KMS-11 (cell line): Measurements from ENCODE around the gene GYG2.

ENCODE experiments used
- H2AFZ ChIP-seq: fragments of 200-600 bp; sonication (generic); 2 replicates; pipeline ENCODE4 v1.6.1; 2016; ENCODE audit warnings: antibody characterized with exemption, mixed run types, low read depth
- H3K27ac ChIP-seq: fragments of 200-600 bp; sonication (generic); 2 replicates; pipeline ENCODE4 v1.6.1; 2016; ENCODE audit warnings: mild to moderate bottlenecking, mixed run types
- H3K27me3 ChIP-seq: fragments of 200-600 bp; sonication (generic); 2 replicates; pipeline ENCODE4 v1.6.1; 2017; ENCODE audit warnings: mild to moderate bottlenecking, low read depth, mixed run types, moderate library complexity; ENCODE audit not compliant: insufficient read depth
- H3K36me3 ChIP-seq: fragments of 200-600 bp; sonication (generic); 2 replicates; pipeline ENCODE4 v1.6.1; 2017; ENCODE audit warnings: mild to moderate bottlenecking, mixed run types; ENCODE audit not compliant: insufficient read depth
- H3K4me1 ChIP-seq: fragments of 200-600 bp; sonication (generic); 2 replicates; pipeline ENCODE4 v1.6.1; 2016; ENCODE audit warnings: mild to moderate bottlenecking, low read depth, mixed run types; ENCODE audit not compliant: poor library complexity, severe bottlenecking
- H3K4me2 ChIP-seq: fragments of 200-600 bp; sonication (generic); 2 replicates; pipeline ENCODE4 v1.7.0; 2016; ENCODE audit warnings: mild to moderate bottlenecking, mixed run types
- H3K4me3 ChIP-seq: fragments of 200-600 bp; sonication (generic); IDR thresholded peaks from 2 replicates; pipeline ENCODE4 v1.6.1; 2017; ENCODE audit warnings: low read depth, low read length, mixed read lengths; ENCODE audit not compliant: insufficient read depth
- H3K79me2 ChIP-seq: fragments of 200-600 bp; sonication (generic); 2 replicates; pipeline ENCODE4 v1.6.1; 2016; ENCODE audit warnings: low read depth, mixed run types; ENCODE audit not compliant: insufficient read depth
- H3K9ac ChIP-seq: fragments of 200-600 bp; sonication (generic); 2 replicates; pipeline ENCODE4 v1.6.1; 2016; ENCODE audit warnings: mild to moderate bottlenecking, mixed run types
- H4K20me1 ChIP-seq: fragments of 200-600 bp; sonication (generic); 2 replicates; pipeline ENCODE4 v1.6.1; 2016; ENCODE audit warnings: mild to moderate bottlenecking, mixed run types; ENCODE audit not compliant: insufficient read depth
- CTCF ChIP-seq: fragments of 200-600 bp; sonication (generic); conservative IDR thresholded peaks from 2 replicates; pipeline ENCODE4 v1.6.1; 2017; ENCODE audit warnings: low read depth, mild to moderate bottlenecking, antibody characterized with exemption, low read length, moderate library complexity, mixed read lengths

Gene GYG2

GRCh38 chrX:2782778-2783177 lies 46.0 kb upstream of the GYG2 start:
- no peaks in the 10 kb centered on the region for H3K4me1 ChIP-seq
- H3K9ac ChIP-seq, result no peak overlapping the region
- H3K27ac ChIP-seq, result no peak overlapping the region
- no peak overlapping the region for H3K4me3 ChIP-seq
- H4K20me1 ChIP-seq, result no peaks in the 10 kb centered on the region
- H2AFZ ChIP-seq, result no peak overlapping the region
- TF ChIP-seq CTCF, result no peak
- no peaks in the 10 kb centered on the region for H3K27me3 ChIP-seq
- no peaks in the 10 kb centered on the region for H3K79me2 ChIP-seq
- H3K36me3 ChIP-seq, result no peaks in the 10 kb centered on the region
- H3K4me2 ChIP-seq, result no peak overlapping the region

GRCh38 chrX:2784026-2784425 lies 44.7 kb upstream of the GYG2 start:
- H3K4me2 ChIP-seq, result no peak overlapping the region
- no peaks in the 10 kb centered on the region for H3K36me3 ChIP-seq
- H4K20me1 ChIP-seq, result no peaks in the 10 kb centered on the region
- no peak for TF ChIP-seq CTCF
- H2AFZ ChIP-seq, result no peak overlapping the region
- H3K79me2 ChIP-seq, result no peaks in the 10 kb centered on the region
- no peak overlapping the region for H3K4me3 ChIP-seq
- H3K27ac ChIP-seq, result no peak overlapping the region
- H3K27me3 ChIP-seq, result no peaks in the 10 kb centered on the region
- no peaks in the 10 kb centered on the region for H3K4me1 ChIP-seq
- no peak overlapping the region for H3K9ac ChIP-seq

- no peak for TF ChIP-seq CTCF
- Histone ChIP-seq H3K4me1 (no peaks in the 10 kb centered on the region), H3K4me3 (no peak overlapping the region), H4K20me1 (no peaks in the 10 kb centered on the region), H3K79me2 (no peaks in the 10 kb centered on the region), H2AFZ (no peak overlapping the region), H3K27ac (no peak overlapping the region), H3K4me2 (no peak overlapping the region), H3K27me3 (no peaks in the 10 kb centered on the region), H3K36me3 (no peaks in the 10 kb centered on the region), H3K9ac (no peak overlapping the region)
Measured at GRCh38 chrX:2785538-2785937, 43.2 kb upstream of the GYG2 start.

- H3K9ac ChIP-seq, result no peak overlapping the region
- no peak overlapping the region for H3K4me3 ChIP-seq
- TF ChIP-seq CTCF, result no peak
- no peak overlapping the region for H2AFZ ChIP-seq
- no peaks in the 10 kb centered on the region for H3K4me1 ChIP-seq
- no peak overlapping the region for H3K27ac ChIP-seq
- no peaks in the 10 kb centered on the region for H4K20me1 ChIP-seq
- H3K79me2 ChIP-seq, result no peaks in the 10 kb centered on the region
- no peaks in the 10 kb centered on the region for H3K36me3 ChIP-seq
- no peaks in the 10 kb centered on the region for H3K27me3 ChIP-seq
- no peak overlapping the region for H3K4me2 ChIP-seq
Measured at GRCh38 chrX:2788980-2789379, 39.8 kb upstream of the GYG2 start.

- H4K20me1 ChIP-seq, result no peaks in the 10 kb centered on the region
- no peaks in the 10 kb centered on the region for H3K79me2 ChIP-seq
- H3K27ac ChIP-seq, result no peak overlapping the region
- H3K4me1 ChIP-seq, result no peaks in the 10 kb centered on the region
- no peak overlapping the region for H2AFZ ChIP-seq
- H3K9ac ChIP-seq, result no peak overlapping the region
- TF ChIP-seq CTCF, result no peak
- no peaks in the 10 kb centered on the region for H3K27me3 ChIP-seq
- no peaks in the 10 kb centered on the region for H3K36me3 ChIP-seq
- H3K4me3 ChIP-seq, result no peak overlapping the region
- no peak overlapping the region for H3K4me2 ChIP-seq
Measured at GRCh38 chrX:2789569-2789968, 39.2 kb upstream of the GYG2 start.
